GM21360 (cell line): ENCODE measurements around the gene RAB20.
"Not testable (repeated sequence)": the region's sequence is repeated elsewhere in the genome, so short reads cannot be mapped to it uniquely, and the experiment has no call there.

Source experiments
- ATAC-seq: cut with Tn5 transposase; IDR thresholded peaks from one replicate; pipeline ENCODE4 v1.9.1; 2021; ENCODE audit warnings: mild to moderate bottlenecking, moderate library complexity; ENCODE audit not compliant: unreplicated experiment

Gene RAB20

GRCh38 chr13:110576070-110576394 lies 14.5 kb upstream of the RAB20 start:
- ATAC-seq: no peak

DNA sequence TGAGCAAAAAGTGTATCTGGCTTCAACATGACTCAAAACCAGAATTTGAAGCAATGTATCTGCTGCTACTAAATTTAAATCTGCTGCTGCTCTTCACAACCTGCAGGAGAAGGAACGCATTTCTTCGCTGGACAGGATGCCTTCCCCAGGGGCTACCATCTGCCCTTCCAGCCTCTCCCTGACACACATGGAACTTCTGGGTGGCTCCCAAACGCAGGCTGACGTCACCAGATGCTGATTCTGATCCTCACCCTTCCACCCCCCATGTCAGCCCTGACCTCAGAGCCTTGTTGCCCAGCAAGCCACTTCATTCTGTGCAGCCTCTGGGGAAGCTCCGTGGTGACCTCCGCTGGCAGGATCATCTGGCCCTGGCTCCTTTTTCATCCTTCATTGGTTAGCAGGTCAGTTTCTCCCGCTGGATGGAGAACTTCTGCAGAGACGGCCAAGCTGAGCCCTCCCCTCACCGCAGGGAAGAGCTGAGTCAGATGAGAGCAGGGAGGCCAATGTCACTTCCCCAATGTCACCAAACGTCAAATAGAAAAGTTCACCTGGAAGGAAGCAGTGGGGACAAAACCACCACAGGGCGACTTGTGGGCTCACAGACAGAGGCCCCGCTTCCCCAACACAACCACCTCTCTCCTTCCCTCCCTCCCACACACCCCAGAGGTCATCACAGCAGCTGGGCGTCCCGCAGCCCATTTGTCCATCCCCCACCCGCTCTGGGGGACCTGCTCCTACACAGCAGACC lies 14.0 kb upstream of the RAB20 start:
- peak; percentile 76 for ATAC-seq

DNA sequence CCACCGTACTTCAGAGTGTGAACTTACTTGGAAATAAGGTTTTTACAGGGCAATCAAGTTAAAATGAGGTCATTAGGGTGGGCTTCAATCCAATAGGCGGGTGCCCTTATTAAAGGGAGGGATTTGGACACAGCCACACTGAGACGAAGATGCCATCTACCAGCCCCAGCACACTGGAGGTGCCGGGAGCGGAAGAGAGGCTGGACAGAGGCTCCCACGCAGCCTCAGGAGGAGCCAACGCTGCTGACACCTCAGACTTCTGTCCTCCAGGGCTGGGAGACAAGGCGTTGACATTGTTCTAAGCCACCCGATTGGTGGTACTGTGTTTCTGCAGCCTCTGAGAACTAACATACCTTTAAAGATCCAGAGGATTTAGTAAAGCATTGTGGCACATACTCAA lies 12.6 kb upstream of the RAB20 start:
- ATAC-seq: no peak

DNA sequence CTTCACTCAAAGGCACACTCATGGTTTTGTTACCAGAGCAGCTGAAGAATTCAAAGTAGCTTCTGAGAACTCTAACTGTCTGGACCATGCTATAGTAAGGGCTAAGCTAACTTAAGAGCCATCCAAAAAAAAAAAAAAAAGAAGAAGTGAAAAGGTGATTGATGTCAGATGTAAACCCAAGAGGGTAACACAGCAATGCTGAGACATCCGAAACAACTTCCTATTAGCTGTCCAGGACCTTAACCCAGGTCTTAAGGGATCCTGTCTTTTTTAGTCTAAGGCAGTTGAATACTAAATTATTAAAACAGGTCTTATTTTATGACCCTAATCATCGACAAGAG lies 11.2 kb upstream of the RAB20 start:
- ATAC-seq: no peak

- no peak for ATAC-seq
Measured at GRCh38 chr13:110571896-110572777, 10.6 kb upstream of the RAB20 start.

- ATAC-seq: no peak
Measured at GRCh38 chr13:110570886-110571285, 9.4 kb upstream of the RAB20 start.

DNA sequence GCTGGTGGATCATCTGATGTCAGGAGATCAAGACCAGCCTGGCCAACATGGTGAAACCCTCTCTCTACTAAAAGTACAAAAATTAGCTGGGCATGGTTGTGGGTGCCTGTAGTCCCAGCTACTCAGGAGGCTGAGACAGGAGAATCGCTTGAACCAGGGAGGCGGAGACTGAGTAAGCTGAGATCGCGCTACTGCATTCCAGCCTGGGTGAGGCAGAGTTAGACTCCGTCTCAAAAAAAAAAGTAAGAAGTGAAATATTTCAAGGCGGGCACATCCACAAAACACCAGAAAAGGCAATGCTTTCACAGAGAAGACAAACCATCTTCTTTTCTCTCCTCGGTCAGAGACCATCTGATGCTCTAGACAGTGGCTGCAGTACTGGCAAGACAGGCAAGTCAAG lies 8.4 kb upstream of the RAB20 start:
- not testable (repeated sequence) for ATAC-seq

DNA sequence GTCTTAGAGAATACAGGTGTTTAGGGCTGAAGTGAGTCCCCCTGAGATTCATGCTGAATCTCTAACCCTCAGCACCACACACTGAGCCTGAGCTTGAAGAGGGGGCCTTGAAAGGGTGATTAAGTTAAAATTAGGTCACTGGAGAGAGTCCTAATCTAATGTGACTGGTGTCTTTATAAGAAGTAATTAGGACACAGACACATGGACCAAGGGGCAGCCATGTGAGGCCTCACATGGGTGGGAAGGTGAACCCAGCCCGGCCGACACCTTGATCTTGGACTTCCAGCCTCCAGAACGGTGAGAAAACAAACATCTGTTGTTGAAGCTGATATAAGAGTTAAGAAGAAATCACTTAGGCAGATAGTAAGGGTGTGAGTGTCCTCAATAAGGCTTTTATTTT lies 7.1 kb upstream of the RAB20 start:
- no peak for ATAC-seq

DNA sequence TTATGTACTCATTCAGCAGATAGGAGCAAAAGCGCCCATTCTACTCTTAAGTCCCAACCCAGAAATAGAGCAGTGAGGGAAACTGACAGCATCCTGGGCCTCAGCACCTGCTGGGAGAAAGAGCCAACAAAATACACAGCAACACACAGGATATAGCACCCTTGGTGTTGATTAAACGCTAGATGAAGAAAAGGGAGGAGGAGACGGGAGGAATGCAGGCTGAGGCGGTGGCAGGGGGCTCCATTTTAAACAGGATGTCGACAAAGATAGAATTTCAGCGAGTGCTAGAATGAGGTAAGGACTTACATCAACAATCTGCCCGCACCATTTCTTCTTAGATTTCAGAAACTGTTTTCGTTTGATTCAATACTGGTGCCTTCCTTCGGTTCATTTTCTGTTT lies 4.6 kb upstream of the RAB20 start:
- no peak for ATAC-seq

DNA sequence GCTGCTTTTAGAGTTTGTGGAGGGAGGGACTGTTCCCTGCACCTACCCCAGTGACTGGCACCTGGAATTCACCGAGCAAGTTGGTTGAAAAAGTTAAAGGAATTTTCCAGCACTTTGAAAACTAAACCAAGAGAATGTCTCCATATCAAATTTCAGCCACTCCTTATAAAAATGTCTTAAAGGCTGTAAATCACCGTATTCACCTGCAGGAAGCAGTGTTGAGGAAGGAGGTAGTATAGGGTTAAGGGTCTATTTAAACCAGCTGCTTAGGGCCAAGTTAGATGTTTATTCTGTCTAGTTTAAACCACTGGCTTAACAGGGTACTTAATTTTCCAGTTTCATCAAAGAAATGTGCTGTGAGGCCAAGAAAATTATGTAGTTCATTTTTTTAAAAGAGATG lies 3.8 kb upstream of the RAB20 start:
- ATAC-seq: no peak

GRCh38 chr13:110564472-110564985 lies 3.0 kb upstream of the RAB20 start:
- ATAC-seq: no peak

DNA sequence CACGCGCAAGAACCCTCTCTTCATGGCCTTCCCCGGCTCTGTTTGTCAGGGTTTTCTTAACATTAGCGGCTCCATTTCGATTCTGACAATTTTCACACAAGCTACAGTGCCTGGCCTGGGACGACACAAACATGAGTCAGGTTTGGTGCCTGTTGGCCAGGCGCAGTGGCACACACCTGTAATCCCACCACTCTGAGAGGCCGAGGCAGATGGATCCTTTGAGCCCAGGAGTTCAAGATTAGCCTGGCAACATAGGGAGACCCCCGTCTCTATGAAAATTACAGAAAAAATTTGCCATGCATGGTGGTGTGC lies 1.9 kb upstream of the RAB20 start:
- ATAC-seq: no peak

DNA sequence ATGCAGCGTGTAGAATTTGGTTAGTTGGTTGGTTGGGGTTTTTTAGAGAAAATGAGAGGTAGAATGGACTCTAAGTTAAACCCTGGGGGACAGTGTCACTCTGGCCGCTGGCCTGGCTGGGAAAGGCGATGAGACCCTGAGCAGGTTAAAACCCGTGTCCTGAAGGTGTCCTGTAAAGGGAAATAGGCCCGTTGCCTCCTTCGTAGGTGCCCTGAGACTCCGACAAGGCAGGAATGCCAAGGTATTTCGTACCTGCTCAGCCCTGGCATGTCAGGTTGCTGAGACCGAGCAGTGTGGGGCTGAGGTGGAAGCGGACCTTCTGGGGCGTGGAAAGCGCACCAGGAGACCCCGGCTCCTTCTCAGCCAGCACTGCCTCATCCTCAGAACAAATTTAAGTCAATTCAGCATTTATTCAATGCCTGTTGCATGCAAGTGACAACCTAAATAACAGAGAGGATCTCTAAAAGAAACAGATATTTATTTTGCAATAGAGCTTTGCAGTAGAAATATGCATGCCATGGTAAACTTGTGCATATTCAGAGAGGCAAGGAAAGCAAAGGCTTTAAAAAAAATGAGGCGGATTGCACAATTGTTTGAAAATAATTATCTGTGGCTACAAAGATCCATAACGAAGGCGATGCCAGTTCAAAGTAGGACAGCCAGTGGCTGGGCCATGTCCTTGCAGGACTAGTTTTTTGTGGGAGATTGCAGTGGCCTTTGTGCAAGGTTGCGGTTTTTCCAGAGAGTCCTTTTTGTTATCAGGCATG lies 1.4 kb upstream of the RAB20 start:
- no peak for ATAC-seq

DNA sequence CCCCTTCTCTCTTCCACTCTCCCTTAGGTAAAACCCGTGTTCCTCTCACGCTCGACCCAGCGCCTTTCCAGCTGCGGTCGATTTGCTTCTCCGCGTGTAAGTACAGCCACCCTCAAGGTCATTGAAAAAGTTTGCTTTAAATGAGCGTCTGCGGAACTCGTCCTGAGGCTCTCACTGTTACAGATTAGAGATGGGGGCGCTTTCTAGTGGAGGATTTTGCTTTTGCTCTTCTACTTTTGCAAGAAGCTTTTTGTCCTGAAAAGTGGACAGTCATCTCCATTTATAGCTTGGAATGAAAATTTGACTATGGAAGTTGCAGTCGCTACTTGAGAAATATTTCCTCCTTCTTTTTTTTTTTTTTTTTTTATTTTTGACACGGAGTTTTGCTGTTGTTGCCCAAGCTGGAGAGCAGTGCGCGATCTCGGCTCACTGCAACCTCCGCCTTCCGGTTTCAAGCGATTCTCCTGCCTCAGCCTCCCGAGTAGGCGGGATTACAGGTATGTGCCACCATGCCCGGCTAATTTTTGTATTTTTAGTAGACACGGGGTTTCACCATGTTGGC lies 595 bp upstream of the RAB20 start:
- no peak for ATAC-seq

DNA sequence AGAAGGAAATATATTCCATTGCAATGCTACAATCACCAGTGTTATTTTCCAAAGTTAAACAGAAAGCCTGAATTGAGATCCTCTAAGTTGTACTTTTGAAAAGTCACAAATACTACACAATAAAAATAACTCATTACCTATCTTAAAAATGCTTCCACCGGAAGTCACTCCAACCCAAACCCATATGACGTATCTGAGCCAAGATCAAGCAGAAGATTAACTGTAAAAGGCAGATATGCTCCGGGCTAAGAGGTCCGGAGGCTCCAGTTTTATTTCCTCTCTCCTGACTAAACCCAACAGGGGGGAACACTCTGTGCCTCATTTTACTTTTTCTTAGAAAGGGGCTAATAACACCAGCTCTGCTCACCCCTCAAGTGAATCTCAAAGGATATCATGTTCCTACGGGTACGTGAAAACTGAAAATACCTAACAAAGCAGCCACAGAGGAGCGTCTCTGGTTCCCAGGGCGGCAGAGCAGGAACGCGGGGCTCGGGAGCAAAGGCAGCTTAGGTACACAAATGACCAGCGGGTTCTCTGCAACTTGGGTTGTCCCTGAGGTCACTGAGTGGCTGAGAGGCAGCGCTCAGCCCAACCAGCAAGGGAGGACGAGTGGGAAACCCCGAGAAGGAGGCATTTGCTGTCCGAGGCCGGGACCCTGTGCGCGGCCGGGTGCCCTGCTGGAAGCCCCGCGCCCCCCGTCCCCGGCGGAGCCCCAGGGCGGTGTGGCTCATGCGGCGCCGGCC lies 750 bp downstream of the RAB20 start:
- ATAC-seq: peak; percentile 17

DNA sequence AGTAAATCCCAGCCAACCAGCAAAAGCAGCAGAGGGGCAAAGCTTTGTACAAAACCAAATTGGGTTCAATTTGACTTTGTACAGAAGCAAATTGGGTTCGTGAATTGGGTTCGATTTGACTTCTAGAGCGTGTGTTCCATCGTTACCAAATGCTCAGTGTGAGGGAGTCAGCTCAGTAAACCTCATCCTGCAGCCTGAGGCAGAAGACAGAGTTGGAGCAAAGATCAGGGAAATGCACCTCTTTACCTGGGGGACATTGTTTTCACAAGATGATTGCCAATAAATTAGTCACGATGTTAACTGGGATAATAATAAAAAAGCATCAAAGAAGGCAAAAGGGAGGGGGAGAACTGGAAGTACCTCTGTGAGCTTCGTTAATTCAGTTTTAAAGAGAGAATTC lies 1.5 kb downstream of the RAB20 start:
- ATAC-seq: no peak

DNA sequence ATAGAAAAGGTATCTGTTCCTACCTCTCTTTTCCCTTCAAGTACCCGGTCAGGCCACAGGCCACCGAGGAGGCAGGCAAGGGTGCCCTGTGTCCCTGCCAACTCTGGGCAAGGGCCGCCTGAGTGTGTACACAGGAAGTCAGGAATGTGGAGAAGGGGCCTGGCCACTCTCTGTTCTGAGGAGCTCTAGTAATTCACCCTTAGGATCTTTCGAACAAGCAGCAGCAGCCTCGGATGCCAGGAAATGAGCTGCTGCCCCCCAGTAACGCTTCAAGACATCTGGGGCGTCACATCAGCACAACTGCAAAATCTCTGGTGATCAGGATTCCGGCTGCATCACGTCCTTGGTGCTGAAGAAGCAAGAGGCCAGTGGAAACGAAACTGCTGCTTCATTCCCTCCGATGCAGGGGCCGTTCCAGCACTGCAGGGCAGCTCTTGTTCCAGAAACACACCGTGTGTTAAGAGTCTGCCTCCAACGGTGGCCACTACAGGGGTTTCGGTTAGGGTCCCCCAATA lies 2.0 kb downstream of the RAB20 start:
- ATAC-seq: no peak

- ATAC-seq: no peak
Measured at GRCh38 chr13:110557610-110558305, 3.8 kb downstream of the RAB20 start.

GRCh38 chr13:110557082-110557481 lies 4.4 kb downstream of the RAB20 start:
- ATAC-seq: no peak

DNA sequence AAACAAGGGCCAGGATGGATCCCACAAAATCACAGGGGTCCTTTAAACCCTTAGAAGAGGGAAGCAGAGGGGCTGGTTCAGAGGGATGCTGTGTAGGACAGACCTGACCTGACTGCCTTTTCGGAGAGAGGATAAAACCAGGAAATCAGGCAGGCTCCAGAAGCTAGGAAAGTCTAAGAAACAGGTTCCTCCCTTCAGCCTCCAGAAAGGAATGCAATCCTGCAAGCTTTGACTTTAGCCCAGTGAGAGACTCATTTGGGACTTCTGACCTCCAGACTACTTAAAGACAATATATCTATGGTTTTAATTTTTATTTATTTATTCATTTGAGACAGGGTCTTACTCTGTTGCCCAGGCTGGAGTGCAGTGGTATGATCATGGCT lies 5.3 kb downstream of the RAB20 start:
- ATAC-seq: no peak
